ENCODE measurements around the gene EPX. TPM values are rescaled to one million over a fixed set of nuclear protein-coding genes. Genes with fewer than 3 reads are reported as not detected.

The EPX gene
- total RNA-seq, 1 experiment from 2014 or later = not detected

GRCh38 chr17:58204796-58205195 is 12.3 kb downstream of the EPX start:
- WGBS (ENCODE audit: extremely low coverage, insufficient read length, low lambda C conversion rate) = no CpG with 5 or more reads among the region's 5 CpGs
- H3K27me3 Mint-ChIP-seq (ENCODE audit: low read depth) = peaks cover 16% of the 10 kb centered on the region
- peaks cover 0 to 4% of the 10 kb centered on the region in 2 experiments; a peak in 1 of 4 replicates for H3K4me1 Mint-ChIP-seq

More at GRCh38 chr17:58204796-58205195, 12.3 kb downstream of the EPX start:
- Mint-ChIP-seq H3K4me3 (no peak overlapping the region), H3K27ac (no peak overlapping the region), H3K36me3 (ENCODE audit: insufficient read depth in 1 of 3, low read depth in 3 of 3) (peaks cover 5 to 23% (median 15%) of the 10 kb centered on the region in 3 experiments; a peak in 6 of 7 replicates), H3K9me3 (no peaks in the 10 kb centered on the region)
- Histone ChIP-seq H2BK120ac (ENCODE audit: low read depth, low read length, poor library complexity, severe bottlenecking) (no peak overlapping the region), H3K4me1 (ENCODE audit: insufficient read depth, low read length) (no peaks in the 10 kb centered on the region), H2BK20ac (ENCODE audit: low read depth, low read length, poor library complexity, severe bottlenecking) (no peak overlapping the region), H3K18ac (ENCODE audit: insufficient read length, low read depth, low read length) (no peak overlapping the region), H2AK5ac (ENCODE audit: insufficient read length, low read length) (no peak overlapping the region), H3K27ac (ENCODE audit: insufficient read length, low read depth, low read length) (no peak overlapping the region), H4K91ac (ENCODE audit: insufficient read length, low read depth, low read length) (no peak overlapping the region), H3K79me1 (ENCODE audit: insufficient read depth, low read depth, low read length, poor library complexity, severe bottlenecking) (no peaks in the 10 kb centered on the region), H2BK12ac (ENCODE audit: insufficient read length, low read depth, low read length) (no peak overlapping the region), H3K56ac (ENCODE audit: insufficient read length, low read depth, low read length) (no peak overlapping the region), H3K14ac (ENCODE audit: insufficient read depth, low read length) (no peak overlapping the region), H3T11ph (ENCODE audit: low read length) (no peak overlapping the region), H3K9ac (ENCODE audit: extremely low read depth, insufficient read length, low read length) (no peak overlapping the region), H2BK5ac (ENCODE audit: insufficient read length, low read length) (no peak overlapping the region), H3K27me3 (ENCODE audit: insufficient read depth, low read length) (no peaks in the 10 kb centered on the region), H2BK15ac (ENCODE audit: low read depth, low read length) (no peak overlapping the region), H3K23me2 (ENCODE audit: insufficient read length, low read depth, low read length, poor library complexity, severe bottlenecking) (no peaks in the 10 kb centered on the region), H4K8ac (replicated peaks; ENCODE audit: insufficient read length, low read depth, low read length) (no peak overlapping the region), H4K5ac (ENCODE audit: insufficient read length, low read depth, low read length) (no peak overlapping the region), H3K4me2 (ENCODE audit: insufficient read depth, insufficient read length, low read length) (no peak overlapping the region), H3K4ac (ENCODE audit: low read depth, low read length) (no peak overlapping the region), H3K79me2 (ENCODE audit: insufficient read depth, low read length) (no peaks in the 10 kb centered on the region), H4K20me1 (ENCODE audit: control insufficient read depth, insufficient read depth, insufficient read length) (no peaks in the 10 kb centered on the region), H3K23ac (ENCODE audit: insufficient read length, low read depth, low read length) (no peak overlapping the region), H3K9me3 (ENCODE audit: control insufficient read depth, low read depth, low read length) (no peaks in the 10 kb centered on the region), H2AFZ (ENCODE audit: low read length) (no peak overlapping the region)
- peak; percentile 13 for DNase-seq
- no peak for TF ChIP-seq CTCF (conservative IDR thresholded peaks at IDR 0.05)

Data from H9 (cell line).